ENCODE results near the gene APOBEC2.

GRCh38 chr6:41009669-41010068 is 43.3 kb upstream of the APOBEC2 start:
- TF ChIP-seq POLR2AphosphoS5 (IDR thresholded peaks at IDR 0.05; ENCODE audit: control insufficient read depth, insufficient read depth, low read depth, low read length) (no peak), YY1 (IDR thresholded peaks at IDR 0.05; ENCODE audit: borderline replicate concordance in 1 of 3, control insufficient read depth in 1 of 3, extremely low read depth in 1 of 3, insufficient read depth in 3 of 3, insufficient read length in 1 of 3, insufficient replicate concordance in 2 of 3, low read depth in 1 of 3, low read length in 2 of 3) (no peak), ELK1 (CRISPR knock-in tag; IDR thresholded peaks at IDR 0.05) (no peak), POLR2A (conservative IDR thresholded peaks at IDR 0.05) (no peak), ZFP36 (IDR thresholded peaks at IDR 0.05; ENCODE audit: low read depth, low read length, partially characterized antibody) (no peak), BHLHE40 (IDR thresholded peaks at IDR 0.05; ENCODE audit: low read length) (no peak), DDX20 (tag; IDR thresholded peaks at IDR 0.05; ENCODE audit: low read depth) (no peak), SIX5 (IDR thresholded peaks at IDR 0.05; ENCODE audit: borderline replicate concordance in 1 of 2, insufficient read depth in 1 of 2, low read depth in 1 of 2, low read length in 2 of 2) (no peak)

All from K562 (cell line).